ENCODE data around the gene ATP1A2. TPM values are rescaled to one million over a fixed set of nuclear protein-coding genes. Genes with fewer than 3 reads are reported as not detected.
A peak's percentile ranks its signal among the peaks of the same experiment; 100 is the strongest.

ATP1A2 gene
- total RNA-seq, 1 donor from 2014 or later = not detected

GRCh38 chr1:160074865-160075264, 40.7 kb upstream of the ATP1A2 start:
- no peak overlapping the region for H3K4me3 ChIP-seq (ENCODE audit: low read depth, low read length)
- no peak for TF ChIP-seq CTCF (conservative IDR thresholded peaks at IDR 0.05; ENCODE audit: low read depth, low read length)

GRCh38 chr1:160075836-160076235, 39.7 kb upstream of the ATP1A2 start:
- TF ChIP-seq CTCF (conservative IDR thresholded peaks at IDR 0.05; ENCODE audit: low read depth, low read length) = no peak
- no peak overlapping the region for H3K4me3 ChIP-seq (ENCODE audit: low read depth, low read length)
- DNase-seq (ENCODE audit: low read depth) = no peak

More at GRCh38 chr1:160074865-160075264, 40.7 kb upstream of the ATP1A2 start:
- DNase-seq (ENCODE audit: low read depth) = no peak

GRCh38 chr1:160076295-160076694, 39.3 kb upstream of the ATP1A2 start:
- no peak for TF ChIP-seq CTCF (conservative IDR thresholded peaks at IDR 0.05; ENCODE audit: low read depth, low read length)
- no peak overlapping the region for H3K4me3 ChIP-seq (ENCODE audit: low read depth, low read length)
- no peak for DNase-seq (ENCODE audit: low read depth)

- no peak for DNase-seq (ENCODE audit: low read depth)
- H3K4me3 ChIP-seq (ENCODE audit: low read depth, low read length) = no peak overlapping the region
- no peak for TF ChIP-seq CTCF (conservative IDR thresholded peaks at IDR 0.05; ENCODE audit: low read depth, low read length)
Measured at GRCh38 chr1:160077486-160077885, 38.1 kb upstream of the ATP1A2 start.

GRCh38 chr1:160078512-160079195, 36.9 kb upstream of the ATP1A2 start:
- H3K4me3 ChIP-seq (ENCODE audit: low read depth, low read length) = no peak overlapping the region
- no peak for DNase-seq (ENCODE audit: low read depth)
- TF ChIP-seq CTCF (conservative IDR thresholded peaks at IDR 0.05; ENCODE audit: low read depth, low read length) = peak; percentile 97

GRCh38 chr1:160079448-160079847, 36.1 kb upstream of the ATP1A2 start:
- no peak overlapping the region for H3K4me3 ChIP-seq (ENCODE audit: low read depth, low read length)
- no peak for DNase-seq (ENCODE audit: low read depth)
- TF ChIP-seq CTCF (conservative IDR thresholded peaks at IDR 0.05; ENCODE audit: low read depth, low read length) = no peak

All from epithelial cell of proximal tubule (primary cell).